ENCODE data around the gene MORN5. TPM values are rescaled to one million over a fixed set of nuclear protein-coding genes. Genes with fewer than 3 reads are reported as not detected.
A peak's percentile ranks its signal among the peaks of the same experiment; 100 is the strongest.

MORN5 gene
- total RNA-seq, 1 donor from 2014 or later: 2.1 TPM

- H3K4me3 Mint-ChIP-seq: peak overlapping the region; percentile 58
- peaks cover 37% of the 10 kb centered on the region for H3K27me3 Mint-ChIP-seq
- peaks cover 14% of the 10 kb centered on the region for H3K4me1 Mint-ChIP-seq (ENCODE audit: unreplicated experiment)
- DNase-seq (ENCODE audit: extremely low spot score, unreplicated experiment): no peak
- H3K27ac Mint-ChIP-seq: no peak overlapping the region
- H3K9me3 Mint-ChIP-seq: no peaks in the 10 kb centered on the region
- no peaks in the 10 kb centered on the region for H3K36me3 Mint-ChIP-seq
- no peak for TF ChIP-seq CTCF (conservative IDR thresholded peaks at IDR 0.05)
These were observed 73.1 kb downstream of the MORN5 start for GRCh38 chr9:122232796-122233306.

- no peak for DNase-seq (ENCODE audit: extremely low spot score, unreplicated experiment)
- Mint-ChIP-seq H3K9me3 (no peaks in the 10 kb centered on the region), H3K4me3 (no peak overlapping the region), H3K4me1 (ENCODE audit: unreplicated experiment) (peaks cover 14% of the 10 kb centered on the region), H3K27ac (no peak overlapping the region), H3K27me3 (peaks cover 32% of the 10 kb centered on the region), H3K36me3 (peaks cover 8% of the 10 kb centered on the region)
- no peak for TF ChIP-seq CTCF (conservative IDR thresholded peaks at IDR 0.05)
These were observed 74.5 kb downstream of the MORN5 start for GRCh38 chr9:122234022-122234748.

- DNase-seq (ENCODE audit: extremely low spot score, unreplicated experiment): no peak
- peaks cover 15% of the 10 kb centered on the region for H3K36me3 Mint-ChIP-seq
- peaks cover 14% of the 10 kb centered on the region for H3K4me1 Mint-ChIP-seq (ENCODE audit: unreplicated experiment)
- H3K27ac Mint-ChIP-seq: no peak overlapping the region
- peaks cover 32% of the 10 kb centered on the region for H3K27me3 Mint-ChIP-seq
- no peak for TF ChIP-seq CTCF (conservative IDR thresholded peaks at IDR 0.05)
- H3K9me3 Mint-ChIP-seq: no peaks in the 10 kb centered on the region
- no peak overlapping the region for H3K4me3 Mint-ChIP-seq
These were observed 77.0 kb downstream of the MORN5 start for GRCh38 chr9:122236681-122237080.

- no peak for TF ChIP-seq CTCF (conservative IDR thresholded peaks at IDR 0.05)
- DNase-seq (ENCODE audit: extremely low spot score, unreplicated experiment): no peak
- peaks cover 16% of the 10 kb centered on the region for H3K36me3 Mint-ChIP-seq
- H3K27me3 Mint-ChIP-seq: peaks cover 11% of the 10 kb centered on the region
- no peak overlapping the region for H3K4me3 Mint-ChIP-seq
- H3K27ac Mint-ChIP-seq: no peak overlapping the region
- H3K4me1 Mint-ChIP-seq (ENCODE audit: unreplicated experiment): peaks cover 4% of the 10 kb centered on the region
- no peaks in the 10 kb centered on the region for H3K9me3 Mint-ChIP-seq
These were observed 80.0 kb downstream of the MORN5 start for GRCh38 chr9:122239722-122240121.

GRCh38 chr9:122244349-122244748 lies 84.6 kb downstream of the MORN5 start:
- no peak for DNase-seq (ENCODE audit: extremely low spot score, unreplicated experiment)
- Mint-ChIP-seq H3K4me1 (ENCODE audit: unreplicated experiment) (no peaks in the 10 kb centered on the region), H3K9me3 (no peaks in the 10 kb centered on the region), H3K36me3 (peaks cover 18% of the 10 kb centered on the region), H3K4me3 (no peak overlapping the region), H3K27ac (no peak overlapping the region), H3K27me3 (no peaks in the 10 kb centered on the region)
- TF ChIP-seq CTCF (conservative IDR thresholded peaks at IDR 0.05): no peak

All from type B pancreatic cell (in vitro differentiated cells).